PC-3 (cell line): Measurements from ENCODE around the gene AP1B1.

Experiments used
- CTCF ChIP-seq: fragments of 300-600 bp; sonication (generic); conservative IDR thresholded peaks from 2 replicates; pipeline ENCODE4 v1.5.1; 2017; ENCODE audit warnings: antibody characterized with exemption, low read depth, mild to moderate bottlenecking, low read length
- EZH2 ChIP-seq: fragments of 300-600 bp; sonication (generic); IDR thresholded peaks from one replicate; pipeline ENCODE4 v1.6.1; 2017; ENCODE audit warnings: antibody characterized with exemption, mild to moderate bottlenecking, low read length; ENCODE audit not compliant: unreplicated experiment
- EZH2phosphoT487 ChIP-seq: fragments of 300-600 bp; sonication (generic); IDR thresholded peaks from 2 replicates; pipeline ENCODE4 v1.6.1; 2018; ENCODE audit warnings: mild to moderate bottlenecking, antibody characterized with exemption, low read length, borderline replicate concordance

GRCh38 chr22:29284196-29284595 lies 104.2 kb downstream of the AP1B1 start:
- TF ChIP-seq CTCF, result no peak
- TF ChIP-seq EZH2, result no peak
- no peak for TF ChIP-seq EZH2phosphoT487
